HG02943 (cell line): ENCODE results near the gene PDCD11.
"Not testable (repeated sequence)": the region's sequence is repeated elsewhere in the genome, so short reads cannot be mapped to it uniquely, and the experiment has no call there.

ENCODE experiments used
- ATAC-seq: cut with Tn5 transposase; IDR thresholded peaks from one replicate; pipeline ENCODE4 v1.9.1; 2021; ENCODE audit warnings: mild to moderate bottlenecking, low read depth, moderate library complexity; ENCODE audit not compliant: unreplicated experiment

Gene PDCD11

DNA sequence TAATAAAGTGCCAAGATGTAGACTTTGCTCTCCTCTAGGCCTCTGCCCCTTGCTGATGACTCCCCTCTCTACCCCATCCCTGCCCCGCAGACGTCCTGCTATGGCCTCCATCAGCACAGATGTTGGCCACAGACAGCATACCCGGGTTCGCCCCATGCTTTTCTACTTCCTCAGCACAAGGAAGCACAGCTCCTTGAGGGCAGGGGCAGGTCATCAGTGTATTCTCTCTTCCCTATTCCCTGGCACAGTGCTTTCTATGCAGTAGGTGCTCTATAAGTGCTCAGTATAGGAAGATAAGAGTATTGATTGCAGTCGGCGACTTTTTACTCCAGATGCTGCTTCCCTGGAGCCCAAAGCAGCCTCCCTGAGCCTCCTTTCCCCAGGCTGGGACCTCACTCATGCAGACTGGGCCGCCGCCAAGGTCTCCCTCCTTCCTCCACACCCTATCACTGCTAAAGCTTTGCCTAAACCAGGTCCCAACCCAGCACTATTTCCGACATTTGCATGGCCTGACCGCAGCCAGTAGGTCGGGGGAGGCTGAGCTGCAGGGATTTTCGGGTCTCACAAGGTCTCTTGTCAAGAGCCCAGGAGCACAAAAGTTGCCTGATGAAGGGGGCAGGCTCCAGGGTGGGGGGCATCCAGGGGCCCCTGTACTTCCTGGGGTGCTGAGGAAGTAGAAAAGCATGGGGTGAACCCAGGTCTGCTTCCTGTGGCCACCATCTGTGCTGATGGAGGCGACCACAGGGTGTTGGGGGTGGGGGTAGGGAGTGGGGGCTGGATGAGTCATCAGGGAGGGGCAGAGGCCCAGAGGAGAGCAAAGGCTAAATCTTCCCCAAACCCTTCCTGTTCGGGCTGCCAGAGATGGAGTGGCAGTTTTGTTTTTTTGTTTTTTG lies 74.6 kb downstream of the PDCD11 start:
- ATAC-seq, result peak; percentile 71

DNA sequence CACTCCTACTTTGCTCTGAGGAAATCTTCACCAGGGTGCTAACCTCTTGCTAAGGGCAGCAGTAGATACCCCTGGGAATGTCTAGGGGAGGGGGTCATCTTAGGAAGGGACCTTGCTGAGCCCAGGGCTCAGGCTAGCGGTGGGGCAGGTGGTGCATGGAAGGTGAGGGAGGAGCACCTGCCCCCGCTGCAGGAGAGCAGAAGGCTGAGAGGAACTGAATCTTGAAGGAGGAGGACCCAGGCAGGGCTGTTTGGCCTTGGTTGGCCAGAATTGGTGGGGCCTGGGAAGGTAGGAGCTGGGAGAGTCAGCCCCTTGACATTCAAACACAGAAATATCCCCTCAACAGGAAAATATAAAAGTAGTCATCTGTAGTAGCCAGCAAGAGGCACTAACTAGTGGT lies 75.6 kb downstream of the PDCD11 start:
- ATAC-seq, result no peak

GRCh38 chr10:103473261-103473671 lies 76.8 kb downstream of the PDCD11 start:
- no peak for ATAC-seq

DNA sequence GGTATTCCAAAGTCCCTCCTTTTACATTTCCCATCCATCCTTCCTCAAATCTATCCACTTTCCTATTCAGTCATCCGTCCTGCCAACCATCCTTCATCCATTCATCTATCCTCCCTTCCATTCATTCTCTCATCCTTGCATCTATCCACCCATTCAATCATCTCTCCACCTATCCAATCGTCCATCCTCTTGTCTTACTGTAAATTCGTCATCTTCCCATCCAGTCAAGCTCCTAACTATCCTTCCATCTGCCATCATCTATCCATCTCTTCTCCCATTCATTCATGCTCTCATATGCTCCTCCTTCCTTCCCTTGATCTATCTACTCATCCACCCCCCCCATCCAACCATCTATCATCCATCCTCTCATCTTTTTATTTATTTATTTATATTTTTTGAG lies 77.7 kb downstream of the PDCD11 start:
- ATAC-seq, result no peak

DNA sequence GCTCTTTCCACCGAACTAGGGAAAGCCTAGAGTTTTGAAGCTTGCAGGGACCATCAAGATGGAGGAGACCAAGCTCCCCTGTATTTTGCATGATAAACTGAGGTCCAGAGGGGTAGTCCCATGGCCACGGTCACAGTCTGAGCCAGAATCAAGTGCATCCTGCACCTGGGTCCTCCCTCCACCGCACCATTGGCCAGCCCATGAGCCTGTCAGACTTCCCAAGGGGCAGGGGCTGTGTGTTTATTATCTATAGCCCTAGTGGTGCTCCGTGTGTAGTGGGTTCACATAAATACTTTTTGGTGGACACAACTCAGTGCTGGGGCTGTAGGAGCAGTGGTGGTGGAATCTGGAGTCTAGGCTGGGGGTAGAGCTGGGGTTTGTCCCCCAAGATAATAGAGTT lies 79.0 kb downstream of the PDCD11 start:
- no peak for ATAC-seq

GRCh38 chr10:103476046-103476768 lies 79.8 kb downstream of the PDCD11 start:
- ATAC-seq, result no peak

- ATAC-seq, result no peak
Observed at GRCh38 chr10:103478671-103479070, 82.2 kb downstream of the PDCD11 start.

DNA sequence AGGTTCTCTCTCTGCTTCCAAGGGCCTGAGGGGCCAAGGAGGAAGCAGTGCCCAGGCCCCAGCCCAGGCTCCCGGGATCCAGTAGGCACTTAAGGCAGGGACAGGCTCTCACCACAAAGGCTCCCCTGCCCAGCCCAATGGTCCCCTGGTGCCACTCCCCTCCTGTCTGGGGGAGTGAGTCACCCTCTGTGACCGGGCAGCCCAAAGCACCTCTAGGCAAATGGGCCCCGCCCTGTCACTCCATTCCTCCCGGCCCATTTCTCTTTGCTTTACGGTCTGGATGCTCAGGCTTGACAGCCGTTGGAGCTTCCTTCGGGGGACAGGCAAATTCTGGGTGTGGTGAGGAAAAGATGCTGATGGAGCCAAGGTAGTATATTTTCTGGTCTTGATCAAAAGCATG lies 82.7 kb downstream of the PDCD11 start, which contains the start of gene CALHM3:
Gene CALHM3, minus strand, starts transcription at position 106 of the 400 bp plus-strand sequence. CDS start 208 bp downstream, outside the sequence.
- ATAC-seq, result no peak

GRCh38 chr10:103480521-103480920 lies 84.1 kb downstream of the PDCD11 start:
- ATAC-seq, result no peak

DNA sequence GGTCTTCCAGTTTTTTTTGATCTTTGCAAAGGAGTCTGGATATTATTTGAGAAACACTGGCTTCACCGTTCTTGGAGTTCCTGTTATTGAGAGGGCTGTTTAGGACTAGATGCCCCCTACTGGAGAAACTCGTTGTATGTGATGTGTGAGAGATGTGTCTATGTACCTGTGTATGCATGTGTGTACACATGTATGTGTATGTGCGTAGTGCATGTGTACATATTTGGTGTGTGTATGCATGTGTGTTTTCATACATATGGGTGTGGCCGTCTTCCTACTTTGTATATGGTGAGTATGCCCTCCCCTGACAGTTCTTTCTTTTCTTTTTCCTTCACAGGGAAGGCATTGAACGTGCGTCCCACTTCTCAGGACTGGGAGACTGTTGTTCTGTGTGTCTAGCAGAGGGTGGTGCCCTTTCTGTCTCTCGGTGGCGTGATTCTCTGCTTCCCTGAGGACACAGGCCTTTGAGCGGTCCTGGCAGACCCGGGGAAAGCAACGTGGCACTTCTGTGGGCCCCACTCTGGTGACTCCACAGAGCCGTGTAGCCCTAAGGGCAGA lies 85.6 kb downstream of the PDCD11 start:
- ATAC-seq, result no peak

GRCh38 chr10:103486635-103487409 lies 90.4 kb downstream of the PDCD11 start:
- ATAC-seq, result not testable (repeated sequence)

GRCh38 chr10:103487410-103487708 lies 90.9 kb downstream of the PDCD11 start:
- no peak for ATAC-seq

GRCh38 chr10:103490986-103491314 lies 94.5 kb downstream of the PDCD11 start:
- peak; percentile 20 for ATAC-seq

GRCh38 chr10:103491729-103492364 lies 95.4 kb downstream of the PDCD11 start:
- no peak for ATAC-seq

DNA sequence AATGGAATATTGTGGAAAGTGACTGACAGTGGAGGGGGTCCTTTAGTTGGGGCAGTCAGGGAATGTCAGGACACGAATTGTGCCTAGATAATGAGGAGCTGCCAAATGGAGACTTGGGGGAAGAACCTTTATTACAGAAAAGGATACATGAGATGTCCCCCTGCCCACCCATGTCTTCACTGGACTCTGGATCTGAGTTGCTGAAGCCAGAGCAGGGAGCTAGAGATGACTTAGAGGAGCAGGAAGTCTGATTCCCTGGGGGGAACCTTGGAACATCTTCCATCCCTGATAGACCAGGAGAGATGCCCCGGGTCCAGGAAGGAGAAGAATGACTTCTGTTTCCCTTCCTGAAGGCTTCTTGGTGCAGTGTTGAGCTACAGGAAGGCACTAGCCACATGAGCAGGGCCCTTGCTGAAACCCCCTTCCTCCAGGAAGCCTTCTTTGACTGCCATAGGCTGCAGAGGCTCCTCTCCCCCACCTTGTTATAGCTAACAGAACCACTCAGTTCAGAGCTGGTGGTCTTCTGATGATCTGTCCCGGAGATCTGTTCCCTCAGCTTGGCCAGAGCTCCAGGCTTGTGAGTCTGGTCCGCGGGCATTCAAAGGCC lies 96.3 kb downstream of the PDCD11 start:
- no peak for ATAC-seq

GRCh38 chr10:103493362-103493915 lies 97.0 kb downstream of the PDCD11 start, which contains the start of gene NEURL1:
Gene NEURL1, plus strand, starts transcription at chr10:103493705. Its CDS starts 683 bp downstream, at chr10:103494388.
- no peak for ATAC-seq

- ATAC-seq, result no peak
Observed at GRCh38 chr10:103493916-103494877, 97.8 kb downstream of the PDCD11 start.

DNA sequence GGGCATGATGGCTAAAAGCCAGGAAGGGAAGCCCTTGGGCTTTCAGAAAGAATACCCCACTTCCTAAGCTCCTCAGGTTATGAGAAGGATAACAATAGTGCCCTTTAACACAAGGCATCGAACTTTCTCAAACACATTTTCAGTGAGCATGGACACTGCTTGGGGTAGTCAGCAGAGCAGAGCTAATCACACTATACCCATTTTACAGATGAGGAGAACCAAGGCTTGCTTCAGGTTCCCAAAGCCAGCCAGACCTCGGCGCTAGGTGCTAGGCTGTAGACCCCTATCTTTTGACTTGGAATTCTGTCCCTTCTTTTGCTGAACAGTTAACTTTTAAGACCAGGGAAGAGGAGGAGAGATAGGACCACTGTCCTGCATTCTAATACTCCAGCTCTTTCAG lies 98.9 kb downstream of the PDCD11 start:
- no peak for ATAC-seq
